HUDEP-2 (cell line): ENCODE measurements around the gene NEK7.
A peak's percentile ranks its signal among the peaks of the same experiment; 100 is the strongest.

ENCODE experiments used
- DNase-seq, 76 experiments: peaks; one replicate each; lab custom pipeline; 2025; ENCODE audit not compliant: unreplicated experiment in 76 of 76; lab: John Stamatoyannopoulos, UW

NEK7 gene

DNA sequence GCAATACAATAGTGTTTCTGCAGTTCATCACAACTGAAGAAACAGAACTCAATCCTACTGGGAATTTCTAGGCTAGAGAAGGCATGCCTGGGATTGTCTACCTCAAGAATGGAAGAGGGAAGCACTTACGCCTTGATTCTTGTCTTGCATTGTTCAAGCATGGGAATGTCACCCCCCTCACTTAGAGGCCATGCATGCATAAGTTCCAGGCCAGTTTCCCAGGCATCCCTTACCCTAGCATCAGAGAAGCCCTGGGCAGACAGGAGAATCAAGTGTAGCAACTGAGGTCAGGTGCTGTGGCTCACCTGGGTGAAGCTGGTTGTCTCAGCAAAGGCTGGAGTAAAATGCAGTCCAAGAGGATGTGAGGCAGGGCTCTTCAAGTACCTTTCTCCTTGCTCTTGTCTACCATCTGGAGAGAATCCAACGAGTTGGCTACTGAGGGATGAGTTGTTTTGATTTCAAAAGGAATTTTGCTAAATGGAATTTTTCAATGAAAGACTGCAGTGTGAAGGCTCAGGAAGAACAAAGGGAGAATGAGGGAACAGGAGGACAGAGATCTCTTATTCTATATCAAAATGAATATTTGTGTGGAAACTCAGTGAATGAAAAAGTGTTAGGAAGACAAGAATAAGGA, 174.3 kb downstream of the NEK7 start:
- DNase-seq, result no peak

- DNase-seq, result no peak
Measured at GRCh38 chr1:198333744-198334143, 176.9 kb downstream of the NEK7 start.

DNA sequence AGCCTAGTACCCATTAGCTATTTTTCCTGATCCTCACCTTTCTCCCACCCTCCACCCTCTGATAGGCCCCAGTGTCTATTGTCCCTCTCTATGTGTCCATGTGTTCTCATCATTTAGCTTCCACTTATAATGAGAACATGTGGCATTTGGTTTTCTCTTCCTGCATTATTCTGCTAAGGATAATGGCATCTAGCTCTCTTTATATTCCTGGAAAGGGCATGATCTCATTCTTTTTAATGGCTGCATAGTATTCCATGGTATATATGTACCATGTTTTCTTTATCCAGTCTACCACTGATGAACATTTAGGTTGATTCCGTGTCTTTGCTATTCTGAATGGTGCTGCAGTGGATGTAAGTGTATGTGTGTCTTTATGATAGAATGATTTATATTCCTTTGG, 178.9 kb downstream of the NEK7 start:
- no peak for DNase-seq

- DNase-seq, result no peak
Measured at GRCh38 chr1:198337886-198338285, 181.1 kb downstream of the NEK7 start.

- DNase-seq, result no peak
Measured at GRCh38 chr1:198340139-198340538, 183.3 kb downstream of the NEK7 start.

- no peak for DNase-seq
Measured at GRCh38 chr1:198346178-198346577, 189.4 kb downstream of the NEK7 start.

GRCh38 chr1:198350456-198350855, 193.7 kb downstream of the NEK7 start:
- no peak for DNase-seq

DNA sequence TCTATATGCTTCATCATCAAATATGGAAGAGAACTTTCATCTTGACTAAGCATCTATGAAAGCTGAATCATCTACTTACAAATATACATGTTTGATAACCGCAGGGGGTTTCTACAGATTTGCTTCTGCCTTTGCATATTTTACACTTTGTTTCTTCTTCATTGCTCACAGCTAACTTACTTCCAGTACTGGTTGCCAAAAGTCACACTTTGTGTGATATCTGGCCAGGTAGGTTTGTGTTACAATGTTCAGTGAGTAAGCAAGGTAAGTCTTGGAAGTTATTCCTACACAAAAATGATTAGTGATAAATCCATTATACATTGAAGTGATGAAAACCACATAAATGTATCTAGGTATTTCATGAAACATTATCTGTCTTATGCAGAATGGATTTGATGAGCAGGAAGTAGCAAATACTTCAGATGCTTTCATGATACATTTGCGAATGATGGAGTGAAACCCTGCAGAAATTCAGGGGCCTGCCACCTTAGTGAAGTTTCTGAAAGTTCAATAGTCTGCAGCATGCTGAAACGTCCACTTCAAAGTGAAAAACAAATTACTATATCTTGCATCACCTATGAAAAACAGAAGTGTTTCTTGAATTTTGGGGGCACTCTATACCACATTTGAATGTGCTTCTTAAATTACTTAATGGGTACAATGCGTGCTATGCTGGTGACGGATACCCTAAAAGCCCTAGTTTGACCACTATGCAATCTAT, 196.3 kb downstream of the NEK7 start:
- no peak for DNase-seq

GRCh38 chr1:198357937-198358336, 201.1 kb downstream of the NEK7 start:
- no peak for DNase-seq

DNA sequence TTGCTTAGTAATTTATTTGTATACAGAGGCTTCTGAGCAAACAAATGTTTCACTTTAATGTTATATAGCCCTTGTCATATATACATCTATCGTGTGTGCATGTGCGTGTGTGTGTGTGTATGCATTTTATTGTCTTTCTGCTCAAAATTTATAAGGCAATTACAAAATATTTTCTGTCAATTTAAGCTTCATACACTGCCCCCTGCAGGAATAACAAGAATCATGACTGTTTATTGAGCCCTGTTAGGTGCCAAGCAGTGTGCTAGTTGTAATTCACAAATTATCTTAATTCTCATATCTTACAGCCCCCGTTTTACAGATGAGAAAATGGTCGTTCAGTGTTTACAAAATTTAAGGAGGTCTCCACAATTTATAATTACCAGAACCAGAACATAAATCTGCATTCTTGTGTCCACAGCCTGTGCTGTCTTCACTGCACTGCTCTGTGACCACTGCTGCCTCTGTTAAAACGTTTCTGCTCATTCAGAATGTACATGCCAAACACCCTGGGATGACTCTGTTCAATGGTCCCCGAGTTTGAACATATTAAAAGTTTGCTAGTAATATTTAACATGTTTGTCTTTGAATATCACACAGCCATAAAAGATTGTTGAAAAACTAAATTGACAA, 202.3 kb downstream of the NEK7 start:
- peak in 8 of 76 experiments; percentile 5 to 19 (median 9) for DNase-seq

DNA sequence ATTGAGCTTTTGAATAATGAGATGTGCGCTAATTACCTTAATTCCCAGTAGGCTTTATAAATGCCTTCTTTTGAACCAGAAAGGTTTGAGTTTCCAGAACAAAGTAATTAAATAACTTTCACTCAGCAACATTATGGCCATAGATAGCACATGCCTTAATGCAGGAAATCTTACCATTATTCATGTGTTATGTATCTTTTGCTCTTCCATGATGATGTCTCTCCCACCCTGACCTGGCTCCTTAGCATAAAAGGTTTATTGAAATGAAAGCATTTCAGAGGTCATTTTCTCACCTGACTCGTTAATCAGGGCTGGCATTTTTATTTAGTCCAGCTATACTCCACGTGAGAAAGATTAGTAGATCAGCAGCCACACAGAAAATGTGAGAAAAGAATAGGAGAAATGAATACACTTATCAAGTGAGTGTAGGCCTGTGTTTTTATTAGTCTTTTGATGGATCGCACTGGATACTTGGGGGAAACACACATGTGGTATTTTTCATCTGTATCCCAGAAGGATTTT, 203.5 kb downstream of the NEK7 start:
- no peak for DNase-seq

DNA sequence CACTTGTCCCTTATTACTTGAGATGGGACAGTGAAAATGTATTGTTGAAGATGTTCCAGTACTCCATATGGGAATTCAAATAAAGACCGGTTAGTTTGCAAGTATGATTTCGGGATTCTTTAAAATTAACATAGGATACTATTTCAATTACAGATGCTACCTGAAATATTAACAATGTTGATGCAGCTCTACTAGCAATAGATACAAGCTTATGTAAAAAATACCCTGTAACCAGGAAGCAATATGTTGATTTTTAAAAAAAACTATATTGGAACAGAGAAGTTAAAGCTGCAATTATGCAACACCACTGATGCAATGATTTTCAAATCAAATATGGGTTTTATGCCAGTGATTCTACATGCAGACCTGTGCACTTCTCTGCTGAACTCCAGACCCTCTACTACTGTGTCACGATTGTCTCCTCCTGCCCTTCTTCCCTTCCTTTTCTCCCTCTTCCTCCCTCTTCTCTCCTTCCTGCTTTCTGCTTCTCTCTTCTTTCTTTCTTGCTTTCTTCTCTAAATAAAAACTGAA, 204.5 kb downstream of the NEK7 start:
- DNase-seq, result no peak

DNA sequence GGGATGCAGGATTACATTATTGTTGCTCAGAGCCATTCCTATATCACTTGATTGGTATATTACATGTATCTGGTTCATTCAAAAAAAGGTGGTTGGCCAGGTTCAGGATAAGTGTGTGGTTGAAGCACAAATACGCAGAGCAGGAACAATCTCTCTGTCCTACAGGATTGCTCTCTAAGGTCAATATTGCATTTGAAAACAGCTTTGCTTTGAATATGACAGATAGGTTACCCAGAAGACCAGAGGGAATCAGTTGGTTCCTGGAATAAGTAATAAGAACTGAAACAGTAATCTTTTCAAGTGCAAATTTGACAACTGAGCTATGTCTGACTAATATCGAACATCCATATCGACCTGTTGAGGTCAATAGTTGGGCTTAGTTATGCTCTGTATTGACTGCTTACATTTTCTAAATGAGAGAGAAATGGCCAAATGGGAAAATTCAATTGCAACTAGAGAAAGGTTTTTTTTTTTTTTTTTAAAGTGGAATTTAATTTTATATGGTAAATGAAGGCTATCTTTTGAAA, 206.9 kb downstream of the NEK7 start:
- no peak for DNase-seq

DNA sequence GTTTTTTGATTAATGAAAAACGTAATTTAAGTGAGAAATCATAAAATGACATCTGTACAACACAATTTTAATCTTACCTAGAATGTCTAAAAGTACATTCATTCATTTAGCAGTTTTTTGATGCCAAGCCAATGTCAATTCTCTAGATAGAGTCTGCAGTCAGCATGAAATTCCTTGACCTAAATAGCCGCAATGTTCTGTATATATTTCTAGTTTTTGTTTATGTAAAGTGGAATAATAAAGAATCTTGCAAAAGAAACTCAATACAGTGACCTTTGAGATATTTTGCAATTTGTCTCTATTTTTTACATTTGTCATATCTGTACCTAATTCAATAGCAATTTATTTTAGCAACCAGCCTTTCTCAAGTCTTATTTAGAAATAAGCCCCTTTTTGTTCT, 207.7 kb downstream of the NEK7 start:
- no peak for DNase-seq

DNA sequence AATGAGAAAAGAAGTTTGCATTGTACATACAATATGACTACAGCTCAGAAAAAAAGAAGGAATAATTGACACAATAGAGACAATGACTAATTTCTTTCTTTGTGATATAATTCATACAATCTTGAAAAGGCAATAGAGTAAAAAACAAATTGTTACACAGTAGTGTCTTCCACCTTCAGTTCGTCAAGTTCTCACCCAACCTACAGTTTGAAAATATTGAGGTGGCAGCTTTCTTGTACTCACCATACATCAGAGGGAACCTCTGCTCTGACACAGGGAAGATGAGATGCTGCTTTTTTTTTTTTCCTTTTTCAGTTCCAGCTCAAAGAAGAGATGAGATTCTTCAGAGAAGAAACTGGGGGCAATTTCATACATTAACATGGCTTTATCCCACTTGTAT, 210.5 kb downstream of the NEK7 start:
- no peak for DNase-seq

DNA sequence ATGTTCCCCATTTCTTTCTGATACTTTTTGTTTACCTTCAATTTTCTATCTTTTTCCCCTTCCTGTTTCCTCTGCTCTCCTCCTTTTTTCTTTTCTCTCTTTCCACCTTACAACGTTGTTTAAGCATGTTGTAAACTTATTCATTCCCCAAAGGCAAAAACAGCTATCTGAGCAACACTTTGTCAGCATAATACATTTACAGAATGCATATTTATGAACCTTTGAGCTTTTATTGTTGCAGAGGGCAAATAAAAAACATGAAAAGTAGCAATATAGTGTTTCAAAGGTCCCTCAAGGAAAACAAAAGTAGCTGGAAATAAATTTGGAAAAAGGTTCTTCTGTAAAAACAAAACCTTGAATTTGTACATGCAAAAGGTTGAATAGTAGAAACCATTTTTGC, 214.2 kb downstream of the NEK7 start:
- no peak for DNase-seq
